ENCODE data around the gene HLA-C.
"Not testable (repeated sequence)": the region's sequence is repeated elsewhere in the genome, so short reads cannot be mapped to it uniquely, and the experiment has no call there.

The HLA-C gene

DNA sequence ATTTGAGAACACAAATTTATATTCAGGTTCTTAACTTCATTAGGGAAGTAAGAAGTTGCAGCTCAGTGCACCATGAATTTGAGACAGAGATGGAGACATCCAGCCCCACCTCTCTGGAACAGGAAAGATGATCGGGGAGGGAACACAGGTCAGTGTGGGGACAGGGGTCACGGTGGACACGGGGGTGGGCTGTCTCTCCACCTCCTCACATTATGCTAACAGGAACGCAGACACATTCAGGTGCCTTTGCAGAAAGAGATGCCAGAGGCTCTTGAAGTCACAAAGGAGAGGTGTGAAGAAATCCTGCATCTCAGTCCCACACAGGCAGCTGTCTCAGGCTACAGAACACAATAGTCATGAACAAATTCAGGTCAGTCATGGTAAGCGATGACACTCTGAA, 3.1 kb downstream of the HLA-C start:
- DNase-seq: no peak

DNA sequence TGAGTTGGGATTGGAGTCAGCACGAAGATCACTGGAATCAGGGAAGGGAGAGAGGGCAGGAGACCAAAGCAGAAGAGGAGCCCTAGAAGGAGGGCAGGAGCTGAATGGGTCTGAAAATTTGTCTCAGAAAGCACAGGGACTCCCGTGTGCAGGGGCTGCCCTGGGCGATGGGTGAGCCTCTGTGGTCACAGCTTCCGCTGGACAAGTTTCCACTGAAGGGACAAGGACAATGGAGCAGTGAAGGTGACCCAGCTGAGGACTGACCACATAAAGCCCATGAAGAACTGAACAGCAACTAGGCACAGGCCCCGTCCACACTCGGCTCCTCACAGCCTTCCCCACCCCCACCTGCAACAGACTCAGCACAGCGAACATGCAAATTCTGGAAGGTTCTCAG, 3.5 kb downstream of the HLA-C start:
- no peak for DNase-seq

DNA sequence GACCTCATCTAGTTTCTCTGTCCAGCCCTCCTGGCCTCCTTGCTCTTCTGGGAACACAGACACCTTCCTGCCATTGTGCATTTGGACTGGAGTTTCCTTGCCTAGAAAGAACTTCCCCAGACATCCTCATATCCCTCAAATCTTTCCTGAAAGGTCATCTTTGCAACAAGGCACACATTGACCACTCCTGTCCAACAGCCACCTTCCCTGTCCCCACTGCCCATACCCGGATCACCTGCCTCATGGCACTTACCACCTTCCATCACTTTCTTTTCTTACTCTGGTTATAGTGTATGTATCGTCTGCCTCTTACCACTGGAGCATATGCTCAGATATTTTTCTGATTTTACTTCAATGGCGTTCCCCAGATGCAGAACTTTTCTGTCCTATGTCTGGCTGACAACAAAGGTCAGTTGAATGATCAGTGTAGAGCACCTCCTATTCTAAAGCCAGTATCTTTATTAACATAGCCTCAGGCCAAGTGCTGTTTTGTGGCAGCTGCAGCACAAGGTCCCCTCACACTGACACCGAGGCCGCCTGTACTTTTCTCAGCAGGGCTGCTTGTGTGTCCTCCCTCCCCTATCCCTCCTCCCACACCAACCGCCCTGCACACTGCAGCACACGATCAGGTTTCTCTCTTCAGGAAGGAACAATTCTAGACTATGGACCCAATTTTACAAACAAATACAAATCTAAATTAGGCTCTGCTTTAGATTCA, 4.1 kb downstream of the HLA-C start:
- no peak for DNase-seq

DNA sequence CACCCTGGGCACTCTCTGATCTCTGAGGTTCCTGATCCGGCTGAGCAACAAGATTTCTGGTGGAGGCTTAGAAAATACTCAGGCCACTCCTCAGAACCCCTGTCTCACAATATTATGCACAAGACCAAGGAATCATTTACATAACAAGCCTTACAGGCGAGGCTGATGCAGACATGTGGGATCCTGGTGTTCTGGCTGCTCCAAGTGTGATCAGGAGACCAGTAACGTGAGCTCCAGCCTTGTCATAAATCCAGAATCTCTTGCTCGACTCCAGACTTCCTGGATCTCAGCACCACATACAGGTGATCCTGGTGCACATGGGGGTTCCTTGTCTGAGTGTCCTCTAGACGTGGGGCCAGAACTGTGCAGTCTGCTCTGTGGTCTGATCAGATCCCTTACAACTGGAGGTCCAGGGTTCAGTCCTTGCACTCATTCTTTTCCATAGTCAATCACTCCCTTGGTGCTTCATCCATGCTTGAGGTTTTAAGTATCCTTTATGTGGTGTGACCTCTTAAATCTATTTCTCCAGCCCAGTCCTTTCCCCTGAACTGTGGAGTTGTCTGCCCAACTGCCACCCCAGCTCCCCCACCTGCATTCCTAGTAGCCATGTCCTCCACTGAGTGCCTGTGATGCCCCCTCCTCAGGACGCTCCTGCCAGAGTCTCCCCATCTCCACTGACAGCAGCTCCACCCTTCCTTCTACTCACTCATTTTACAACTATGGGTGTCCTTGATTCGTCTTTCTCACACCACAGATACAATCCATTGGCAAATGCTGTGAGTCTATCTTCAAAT, 5.1 kb downstream of the HLA-C start:
- DNase-seq: no peak

DNA sequence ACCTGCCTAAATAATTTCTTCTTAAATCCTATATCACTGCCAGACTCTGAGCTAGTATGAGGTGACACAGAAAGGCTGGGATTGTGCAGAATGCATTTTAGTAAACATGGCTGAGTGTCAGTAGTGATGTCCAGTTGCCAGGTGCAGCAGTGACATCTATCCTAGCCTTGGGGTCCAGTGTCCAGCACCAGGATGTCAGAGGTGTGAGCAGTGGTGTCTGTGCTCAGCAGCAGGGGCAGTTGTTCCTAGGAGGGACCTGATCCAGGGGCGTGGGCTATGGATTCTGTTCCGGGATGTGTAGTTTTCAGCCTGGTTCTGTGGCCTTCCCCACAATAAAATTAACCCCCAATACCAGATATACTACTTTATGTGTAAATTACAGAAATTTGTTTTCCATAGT, 6.0 kb downstream of the HLA-C start:
- no peak for DNase-seq

DNA sequence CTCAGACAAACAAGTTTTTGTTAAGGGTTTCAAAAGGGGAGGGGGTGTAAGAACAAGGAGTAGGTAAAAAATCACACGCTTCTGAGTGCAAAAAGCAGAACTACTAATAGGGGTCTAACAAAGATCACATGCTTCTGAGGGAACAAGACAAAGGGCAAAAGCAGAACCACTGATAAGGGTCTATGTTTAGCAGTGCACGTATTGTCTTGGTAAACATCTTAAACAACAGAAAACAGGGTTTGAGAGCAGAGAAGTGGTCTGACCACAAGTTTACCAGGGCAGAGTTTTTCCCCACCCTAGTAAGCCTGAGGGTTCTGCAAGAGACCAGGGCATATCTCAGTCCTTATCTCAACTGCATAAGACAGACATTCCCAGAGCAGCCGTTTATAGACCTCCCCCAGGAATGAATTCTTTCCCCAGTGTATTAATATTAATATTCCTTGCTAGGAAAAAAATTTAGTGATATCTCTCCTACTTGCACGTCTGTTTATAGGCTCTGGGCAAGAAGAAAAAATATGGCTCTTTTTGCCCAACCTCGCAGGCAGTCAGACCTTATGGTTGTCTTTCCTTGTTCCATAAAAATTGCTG, 8.5 kb downstream of the HLA-C start:
- DNase-seq: not testable (repeated sequence)

DNA sequence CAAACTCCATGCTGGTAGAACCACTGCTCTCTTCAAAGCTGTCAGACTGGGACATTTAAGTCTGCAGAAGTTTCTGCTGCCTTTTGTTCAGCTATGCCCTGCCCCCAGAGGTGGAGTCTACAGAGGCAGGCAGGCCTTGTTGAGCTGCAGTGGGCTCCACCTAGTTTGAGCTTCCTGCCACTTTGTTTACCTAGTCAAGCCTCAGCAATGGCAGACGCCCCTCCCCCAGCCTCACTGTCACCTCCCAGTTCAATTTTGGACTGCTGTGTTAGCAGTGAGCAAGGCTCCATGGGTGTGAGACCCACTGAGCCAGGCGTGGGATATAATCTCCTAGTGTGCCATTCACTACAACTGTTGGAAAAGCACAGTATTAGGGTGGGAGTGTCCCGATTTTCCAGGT, 11.9 kb downstream of the HLA-C start:
- not testable (repeated sequence) for DNase-seq

DNA sequence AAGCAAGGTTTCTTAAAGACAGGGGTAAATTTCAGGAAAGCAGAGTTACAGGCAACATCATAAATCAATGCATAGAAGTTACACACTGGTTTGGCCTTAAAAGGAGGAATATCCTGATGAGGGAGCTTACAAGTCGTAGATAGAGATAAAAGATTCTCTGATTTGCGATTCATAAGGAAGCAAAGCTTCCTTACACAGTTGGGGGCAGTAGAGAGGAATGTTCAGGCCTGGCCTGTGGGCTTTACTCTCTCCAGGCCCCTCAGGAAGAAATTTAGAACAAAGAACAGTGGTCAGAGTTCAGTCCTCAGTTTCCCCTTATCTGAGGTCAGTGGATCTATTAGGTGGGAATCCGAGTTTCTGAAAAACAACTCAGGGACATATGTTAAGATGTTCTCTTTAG, 19.3 kb downstream of the HLA-C start:
- no peak for DNase-seq

DNA sequence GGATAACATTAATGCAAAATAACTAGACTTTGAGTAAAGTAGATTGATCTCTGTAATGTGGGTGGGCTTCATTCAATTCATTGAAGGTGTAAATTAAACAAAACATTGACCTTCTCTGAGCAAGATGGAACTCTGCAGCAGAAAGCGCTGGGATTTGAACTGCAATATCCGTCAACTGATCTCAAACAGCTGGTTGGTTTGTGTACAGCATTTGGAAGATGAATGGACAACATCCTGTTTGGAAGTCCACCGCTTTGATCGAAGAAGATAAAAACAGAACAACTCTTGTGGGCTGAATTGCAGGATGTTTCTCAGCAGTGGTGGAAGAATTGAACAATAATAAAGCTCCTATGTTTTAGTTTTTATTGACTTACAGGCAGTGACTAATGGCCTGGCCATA, 20.6 kb downstream of the HLA-C start:
- no peak for DNase-seq

DNA sequence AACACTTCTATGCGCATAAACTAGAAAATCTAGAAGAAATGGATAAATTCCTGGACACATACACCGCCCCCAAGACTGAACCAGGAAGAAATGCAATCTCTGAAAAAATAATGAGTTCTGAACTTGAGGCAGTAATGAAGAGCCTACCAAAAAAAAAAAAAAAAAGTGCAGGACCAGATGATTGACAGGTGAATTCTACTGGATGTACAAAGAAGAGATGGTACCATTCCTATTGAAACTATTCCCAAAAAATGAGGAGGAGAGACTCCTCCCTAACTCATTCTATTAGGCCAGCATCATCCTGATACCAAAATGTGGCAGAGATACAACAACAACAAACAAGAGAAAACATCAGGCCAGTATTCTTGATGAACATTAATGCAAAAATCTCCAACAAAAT, 22.7 kb downstream of the HLA-C start:
- no peak for DNase-seq

DNA sequence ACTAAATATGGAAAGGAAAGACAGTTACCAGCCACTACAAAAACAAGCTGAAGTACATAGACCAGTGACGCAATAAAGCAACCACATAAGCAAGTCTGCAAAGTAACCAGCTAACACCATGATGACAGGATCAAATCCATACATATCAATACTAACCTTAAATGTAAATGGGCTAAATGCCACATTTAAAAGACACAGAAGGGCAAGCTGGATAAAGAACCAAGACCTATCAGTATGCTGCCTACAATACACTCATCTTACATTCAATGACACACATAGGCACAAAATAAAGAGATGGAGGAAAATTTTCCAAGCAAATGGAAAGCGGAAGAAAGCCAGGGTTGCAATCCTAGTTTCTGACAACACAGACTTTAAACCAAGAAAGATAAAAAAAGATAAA, 24.1 kb downstream of the HLA-C start:
- no peak for DNase-seq

DNA sequence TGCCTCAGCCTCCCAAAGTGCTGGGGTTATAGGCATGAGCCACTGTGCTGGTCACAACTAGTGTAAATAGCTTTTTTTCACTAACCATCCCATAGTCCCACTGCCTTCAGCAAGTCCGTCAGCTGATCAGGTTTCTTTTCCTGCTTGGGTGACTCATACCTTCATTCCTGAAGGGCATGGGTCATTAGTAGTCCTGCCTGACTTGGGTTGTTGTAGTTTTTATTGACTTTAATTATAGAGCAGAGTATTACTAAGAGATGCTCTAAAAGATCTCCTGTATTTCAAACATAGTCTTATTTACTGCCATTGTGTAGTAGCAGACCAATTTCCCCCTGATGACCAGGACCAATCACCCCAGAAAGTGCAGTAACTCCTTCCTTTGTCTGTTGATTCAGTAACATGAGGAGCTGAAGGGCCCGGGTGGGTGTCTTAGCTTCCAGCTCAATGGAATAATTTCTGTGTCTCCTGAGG, 25.8 kb downstream of the HLA-C start:
- DNase-seq: no peak

DNA sequence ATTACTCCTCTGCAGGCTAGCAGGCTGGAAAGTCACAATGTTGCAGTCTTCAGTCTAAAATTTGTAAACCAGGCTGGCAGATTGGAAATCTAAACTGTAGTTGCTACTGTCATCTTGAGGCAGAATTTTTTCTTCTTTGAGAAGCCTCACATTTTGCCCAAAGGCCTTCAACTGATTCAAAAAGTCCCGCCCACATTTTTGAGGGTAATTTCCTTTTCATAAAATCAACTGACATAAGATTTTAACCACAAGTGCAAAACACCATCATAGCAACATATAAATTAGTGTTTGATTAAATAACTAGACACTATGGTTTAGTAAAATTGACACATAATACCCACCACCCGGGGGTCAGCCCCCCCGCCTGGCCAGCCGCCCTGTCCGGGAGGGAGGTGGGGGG, 28.4 kb downstream of the HLA-C start:
- DNase-seq: no peak

DNA sequence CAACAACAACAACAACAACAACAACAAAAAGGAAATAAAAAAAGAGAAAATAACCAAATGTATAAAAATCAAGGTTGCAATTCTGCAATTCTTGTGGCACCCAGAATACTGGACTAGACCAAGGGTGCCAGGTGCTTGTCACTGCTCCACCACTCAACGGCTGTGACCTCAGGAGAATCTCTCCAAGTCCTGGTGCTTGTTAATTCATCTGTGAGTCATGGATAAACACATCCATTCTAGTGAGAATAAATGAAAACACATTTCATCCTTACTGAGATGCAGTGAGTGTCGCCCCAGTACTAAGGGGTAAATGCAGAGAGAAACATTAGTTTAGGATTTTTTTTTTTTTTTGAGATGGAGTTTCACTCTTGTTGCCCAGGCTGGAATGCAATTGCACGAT, 32.0 kb downstream of the HLA-C start:
- DNase-seq: no peak

DNA sequence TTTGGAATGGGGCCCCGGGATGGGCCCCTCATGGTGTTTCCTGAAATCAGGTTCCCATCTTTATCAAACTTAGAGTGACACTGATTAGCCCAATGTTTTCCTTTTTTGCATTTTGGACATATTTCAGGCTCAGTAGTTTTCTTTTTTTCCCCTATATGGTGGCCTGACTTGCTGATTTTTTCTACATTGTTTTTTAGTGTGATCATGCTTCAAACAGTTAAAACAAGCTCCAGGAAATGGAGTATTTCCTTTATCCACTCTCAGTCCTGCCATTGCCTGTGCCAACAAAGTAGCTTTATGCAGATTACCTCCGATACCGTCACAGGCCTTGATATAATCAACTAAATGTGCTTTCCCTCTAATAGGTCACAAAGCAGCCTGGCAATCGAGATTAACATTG, 37.8 kb downstream of the HLA-C start:
- DNase-seq: not testable (repeated sequence)

DNA sequence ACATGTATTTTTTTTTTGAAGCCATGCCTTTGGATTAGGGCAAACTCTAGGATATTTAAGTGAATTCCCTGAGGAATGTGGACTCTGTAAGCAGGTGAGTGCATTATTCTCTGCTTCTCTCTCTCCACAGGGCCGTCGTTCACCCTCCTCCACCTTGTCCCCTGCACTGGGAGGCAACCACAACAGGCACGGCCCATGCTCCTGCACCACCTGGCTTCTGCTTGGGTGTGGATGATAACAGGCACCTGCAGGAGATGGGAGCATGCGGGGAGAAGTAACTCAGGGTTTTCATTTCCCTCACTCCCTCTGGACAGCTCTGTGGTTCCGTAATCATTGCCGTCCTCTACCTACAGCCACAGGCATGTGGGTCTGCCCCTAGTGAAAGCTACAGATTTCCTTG, 43.4 kb downstream of the HLA-C start:
- DNase-seq: no peak

DNA sequence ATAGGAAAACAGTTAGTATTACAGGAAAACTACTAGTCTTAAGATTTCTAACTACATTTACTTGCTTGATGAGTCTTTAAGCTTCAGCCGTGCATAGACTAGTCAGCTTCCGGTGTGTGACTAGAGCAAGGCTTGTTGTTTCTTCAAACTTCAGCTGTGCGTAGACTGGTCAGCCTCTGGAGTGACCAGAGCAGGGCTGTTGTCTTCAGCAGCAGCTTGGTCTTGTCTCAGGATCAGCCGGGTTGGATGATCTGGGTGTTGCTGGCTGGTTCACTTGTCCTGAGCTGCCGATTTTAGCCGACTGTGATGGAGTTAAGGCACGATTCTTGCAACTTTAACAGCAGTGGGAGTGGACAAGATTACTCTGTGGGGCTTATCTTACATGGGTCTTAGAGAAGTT, 44.7 kb downstream of the HLA-C start:
- DNase-seq: no peak

DNA sequence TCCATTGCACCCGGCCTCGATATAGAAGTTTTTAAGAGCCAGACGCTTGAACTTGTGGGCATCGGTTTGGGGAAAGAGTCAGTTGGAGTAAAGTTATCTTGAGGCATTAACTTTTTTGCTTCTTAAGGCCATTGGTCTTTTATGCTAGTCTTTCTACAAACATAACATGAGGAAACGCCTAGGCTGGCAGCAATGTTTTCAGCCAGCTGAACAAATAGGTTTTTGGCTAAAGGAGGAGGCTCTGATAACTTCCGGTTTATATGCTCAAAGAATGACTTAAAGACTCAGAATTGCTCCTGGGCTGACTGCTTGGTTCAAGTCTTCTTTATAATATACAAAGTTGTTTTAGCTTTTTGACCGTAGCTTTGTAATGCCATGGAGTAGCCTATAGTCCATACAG, 46.2 kb downstream of the HLA-C start:
- DNase-seq: no peak

DNA sequence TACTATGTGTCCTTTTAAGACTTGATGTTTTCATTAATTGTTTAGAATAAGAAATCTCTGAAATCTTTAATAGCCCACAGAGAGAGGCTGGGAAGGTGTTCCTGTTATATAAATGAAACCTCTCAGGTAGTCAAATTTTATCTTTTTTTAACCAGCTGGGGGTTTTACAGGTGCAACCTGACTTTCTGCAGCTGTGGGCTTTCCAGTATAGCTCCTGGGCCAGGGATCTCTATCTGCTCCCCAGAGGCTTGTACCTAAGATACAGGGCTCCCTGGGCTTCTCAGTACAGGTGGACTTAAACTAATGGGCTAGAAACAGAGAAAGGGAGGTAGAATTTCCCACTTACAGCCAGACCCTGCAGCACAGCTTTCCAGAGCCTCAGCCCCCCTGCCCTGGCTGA, 49.4 kb downstream of the HLA-C start:
- no peak for DNase-seq

All from activated CD4-positive, alpha-beta T cell treated with anti-CD3 and anti-CD28 coated beads for 1 hour (primary cell).